Endothelial cell (in vitro differentiated cells): ENCODE data around the gene PTPRN. TPM values are rescaled to one million over a fixed set of nuclear protein-coding genes. Genes with fewer than 3 reads are reported as not detected.

Experiments
- DNase-seq: peaks from one replicate; pipeline ENCODE4 v3.0.0; 2021; ENCODE audit warnings: low spot score
- H3K27ac Mint-ChIP-seq: one replicate; pipeline ENCODE4 v1.8.0; 2021; ENCODE audit warnings: mixed read lengths, inconsistent platforms; ENCODE audit not compliant: unreplicated experiment
- H3K27me3 Mint-ChIP-seq: one replicate; pipeline ENCODE4 v1.8.0; 2021; ENCODE audit warnings: mild to moderate bottlenecking, moderate library complexity, mixed read lengths, inconsistent platforms; ENCODE audit not compliant: unreplicated experiment
- H3K36me3 Mint-ChIP-seq: one replicate; pipeline ENCODE4 v1.8.0; 2021; ENCODE audit warnings: mild to moderate bottlenecking, low read depth, mixed read lengths, inconsistent platforms; ENCODE audit not compliant: unreplicated experiment
- H3K4me1 Mint-ChIP-seq: one replicate; pipeline ENCODE4 v1.8.0; 2021; ENCODE audit warnings: mild to moderate bottlenecking, mixed read lengths, inconsistent platforms; ENCODE audit not compliant: unreplicated experiment
- H3K4me3 Mint-ChIP-seq: one replicate; pipeline ENCODE4 v1.8.0; 2021; ENCODE audit warnings: mild to moderate bottlenecking, mixed read lengths, inconsistent platforms; ENCODE audit not compliant: unreplicated experiment
- H3K9me3 Mint-ChIP-seq: one replicate; pipeline ENCODE4 v1.8.0; 2021; ENCODE audit warnings: mixed read lengths, inconsistent platforms; ENCODE audit not compliant: unreplicated experiment
- CTCF ChIP-seq: fragments of 200-600 bp; sonication (generic); IDR thresholded peaks from one replicate; pipeline ENCODE4 v1.5.0; 2021; ENCODE audit warnings: antibody characterized with exemption; ENCODE audit not compliant: unreplicated experiment
- microRNA-seq: library from miRNA; unstranded; fragments of <30 nt; microRNA quantifications from one replicate; pipeline ENCODE4, GENCODE V29; 2020; ENCODE audit not compliant: unreplicated experiment
- total RNA-seq: library from RNA; stranded (reverse); fragmentation: NEBNext Ultra II Directional; extraction: Animal tissue kit (Norgen Biotek cat#: 25700); gene quantifications from one replicate; pipeline ENCODE4 v1.2.1, GENCODE V29; 2021; ENCODE audit not compliant: unreplicated experiment

PTPRN gene
- total RNA-seq, 1 donor from 2014 or later, result 1.1 TPM

DNA sequence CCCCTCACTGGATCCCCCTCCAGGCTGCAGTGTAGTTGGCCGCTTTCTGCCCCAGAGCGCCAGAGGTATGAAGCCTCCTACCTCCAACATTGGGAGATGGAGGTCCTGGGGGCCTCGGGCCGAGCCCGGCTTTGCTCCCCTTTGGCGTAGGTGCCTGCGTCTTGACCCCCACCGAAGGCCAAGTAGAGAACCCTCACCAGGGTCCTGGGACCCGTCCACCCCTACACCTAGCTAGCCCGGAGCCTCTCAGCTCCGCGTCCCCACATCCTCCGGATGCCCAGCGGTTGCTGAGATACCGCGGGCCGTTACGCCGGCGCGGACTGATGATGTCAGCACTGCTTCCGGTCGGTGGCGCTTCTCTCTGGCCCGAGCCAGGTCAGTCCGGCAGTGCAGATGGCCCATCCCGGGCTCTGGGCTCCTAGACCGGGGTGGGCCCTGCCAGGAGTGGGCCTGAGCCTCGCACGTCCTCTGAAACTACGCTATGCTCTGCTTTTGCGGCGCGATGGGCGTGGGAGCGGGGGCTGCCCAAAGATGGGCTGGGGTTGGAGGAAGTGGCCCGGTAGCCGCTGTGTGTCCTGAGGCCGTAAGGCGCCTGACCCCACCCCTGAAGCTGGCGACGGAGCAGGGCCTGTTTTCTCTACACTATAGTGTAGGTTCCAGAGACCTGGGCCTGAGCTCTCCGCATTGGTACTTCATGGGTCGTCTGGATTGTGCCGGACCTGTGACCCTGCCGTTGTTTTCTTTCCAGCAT is 63.9 kb downstream of the PTPRN start, which contains the start of the genes GLB1L and STK16:
Gene GLB1L, minus strand, starts transcription at position 297 of the 751 bp plus-strand sequence. CDS start 1,871 bp downstream, outside the sequence.
Gene STK16, plus strand, starts transcription at position 332 of the 751 bp plus-strand sequence. CDS start 521 bp downstream, outside the sequence.
- Mint-ChIP-seq H3K27me3 (peaks cover 14% of the 10 kb centered on the region), H3K36me3 (peaks cover 6% of the 10 kb centered on the region), H3K4me3 (peak within 1 kb of the TSS; percentile 96), H3K4me1 (peaks cover 26% of the 10 kb centered on the region), H3K9me3 (no peaks in the 10 kb centered on the region), H3K27ac (peak within 1 kb of the TSS; percentile 98)
- DNase-seq, result peak; percentile 95
- no peak for TF ChIP-seq CTCF

- Mint-ChIP-seq H3K4me3 (peak overlapping the region; percentile 96), H3K4me1 (peaks cover 26% of the 10 kb centered on the region), H3K9me3 (no peaks in the 10 kb centered on the region), H3K27ac (peak overlapping the region; percentile 98), H3K36me3 (peaks cover 6% of the 10 kb centered on the region), H3K27me3 (peaks cover 14% of the 10 kb centered on the region)
- TF ChIP-seq CTCF, result no peak
- no peak for DNase-seq
Observed at GRCh38 chr2:219244789-219245147, 64.4 kb downstream of the PTPRN start.

GRCh38 chr2:219243291-219243761 is 65.9 kb downstream of the PTPRN start:
- no peaks in the 10 kb centered on the region for H3K36me3 Mint-ChIP-seq
- DNase-seq, result no peak
- H3K4me3 Mint-ChIP-seq, result no peak overlapping the region
- peak overlapping the region; percentile 26 for H3K27ac Mint-ChIP-seq
- peaks cover 15% of the 10 kb centered on the region for H3K27me3 Mint-ChIP-seq
- H3K4me1 Mint-ChIP-seq, result peaks cover 13% of the 10 kb centered on the region
- H3K9me3 Mint-ChIP-seq, result no peaks in the 10 kb centered on the region
- no peak for TF ChIP-seq CTCF

Small RNA genes lying within 50 kb of the gene (microRNA-seq; reads per million reads assigned to microRNA genes)
- gene MIR153-1, result not detected

Other genes with a start within 250 kb of the PTPRN start
- not detected for gene IHH, start 248.5 kb downstream of the PTPRN start, total RNA-seq
- 11.1 TPM for gene NHEJ1, start 148.6 kb downstream of the PTPRN start, total RNA-seq
- gene SLC23A3, start 139.4 kb downstream of the PTPRN start, total RNA-seq, result 1.7 TPM
- 47.1 TPM for gene CNPPD1, start 132.5 kb downstream of the PTPRN start, total RNA-seq
- gene RETREG2, start 131.1 kb downstream of the PTPRN start, total RNA-seq, result 90.6 TPM
- 39.7 TPM for gene ZFAND2B, start 102.6 kb downstream of the PTPRN start, total RNA-seq
- gene ABCB6, start 90.4 kb downstream of the PTPRN start, total RNA-seq, result 11.4 TPM
- 48.5 TPM for gene ATG9A, start 79.8 kb downstream of the PTPRN start, total RNA-seq
- 43.8 TPM for gene ANKZF1, start 79.6 kb downstream of the PTPRN start, total RNA-seq
- gene GLB1L, start 64.0 kb downstream of the PTPRN start, total RNA-seq, result 7.3 TPM
- gene STK16, start 63.9 kb downstream of the PTPRN start, total RNA-seq, result 29.5 TPM
- not detected for gene TUBA4B, start 56.2 kb downstream of the PTPRN start, total RNA-seq
- 18.7 TPM for gene TUBA4A, start 55.5 kb downstream of the PTPRN start, total RNA-seq
- 64.3 TPM for gene DNAJB2, start 30.0 kb downstream of the PTPRN start, total RNA-seq
- gene RESP18, start 23.3 kb upstream of the PTPRN start, total RNA-seq, result not detected
- gene DNPEP, start 78.5 kb upstream of the PTPRN start, total RNA-seq, result 49.6 TPM
- gene DES, start 109.0 kb upstream of the PTPRN start, total RNA-seq, result 0.10 TPM
- gene SPEG, start 125.4 kb upstream of the PTPRN start, total RNA-seq, result 6.1 TPM
- gene GMPPA, start 189.5 kb upstream of the PTPRN start, total RNA-seq, result 30.2 TPM
- 1.6 TPM for gene ASIC4, start 205.1 kb upstream of the PTPRN start, total RNA-seq
- gene CHPF, start 234.4 kb upstream of the PTPRN start, total RNA-seq, result 4.1 TPM
- gene TMEM198, start 234.6 kb upstream of the PTPRN start, total RNA-seq, result not detected